Fibroblast of pulmonary artery (primary cell): ENCODE data around the gene PTPA.
A peak's percentile ranks its signal among the peaks of the same experiment; 100 is the strongest.

Source experiments
- DNase-seq: peaks from one replicate; pipeline ENCODE4 v3.0.0-alpha.2; 2010; ENCODE audit warnings: low read depth
- H3K4me3 ChIP-seq: replicated peaks from 2 replicates; pipeline ENCODE4 v1.5.1; 2011; ENCODE audit warnings: low read depth, mild to moderate bottlenecking, control low read depth, low read length, moderate library complexity
- CTCF ChIP-seq: IDR thresholded peaks from 2 replicates; pipeline ENCODE4 v1.5.1; 2011; ENCODE audit warnings: mild to moderate bottlenecking, control low read depth, low read length, inconsistent platforms; ENCODE audit errors: missing control alignments

Gene PTPA

GRCh38 chr9:129102791-129103594 is 8.2 kb upstream of the PTPA start:
- TF ChIP-seq CTCF = peak; percentile 66
- peak; percentile 52 for DNase-seq
- H3K4me3 ChIP-seq = no peak overlapping the region

- no peak for DNase-seq
- H3K4me3 ChIP-seq = no peak overlapping the region
- TF ChIP-seq CTCF = no peak
These were observed 7.6 kb upstream of the PTPA start for GRCh38 chr9:129103595-129103965.

GRCh38 chr9:129104051-129104450 is 7.2 kb upstream of the PTPA start:
- TF ChIP-seq CTCF = no peak
- no peak overlapping the region for H3K4me3 ChIP-seq
- no peak for DNase-seq

- no peak overlapping the region for H3K4me3 ChIP-seq
- DNase-seq = no peak
- no peak for TF ChIP-seq CTCF
These were observed 5.1 kb upstream of the PTPA start for GRCh38 chr9:129105857-129106694.

GRCh38 chr9:129107651-129108050 is 3.6 kb upstream of the PTPA start:
- no peak for TF ChIP-seq CTCF
- no peak overlapping the region for H3K4me3 ChIP-seq
- DNase-seq = no peak

GRCh38 chr9:129108083-129108804 is 3.0 kb upstream of the PTPA start:
- TF ChIP-seq CTCF = no peak
- DNase-seq = no peak
- no peak overlapping the region for H3K4me3 ChIP-seq
